Measurements from ENCODE around the gene FAM13C.

Gene FAM13C

DNA sequence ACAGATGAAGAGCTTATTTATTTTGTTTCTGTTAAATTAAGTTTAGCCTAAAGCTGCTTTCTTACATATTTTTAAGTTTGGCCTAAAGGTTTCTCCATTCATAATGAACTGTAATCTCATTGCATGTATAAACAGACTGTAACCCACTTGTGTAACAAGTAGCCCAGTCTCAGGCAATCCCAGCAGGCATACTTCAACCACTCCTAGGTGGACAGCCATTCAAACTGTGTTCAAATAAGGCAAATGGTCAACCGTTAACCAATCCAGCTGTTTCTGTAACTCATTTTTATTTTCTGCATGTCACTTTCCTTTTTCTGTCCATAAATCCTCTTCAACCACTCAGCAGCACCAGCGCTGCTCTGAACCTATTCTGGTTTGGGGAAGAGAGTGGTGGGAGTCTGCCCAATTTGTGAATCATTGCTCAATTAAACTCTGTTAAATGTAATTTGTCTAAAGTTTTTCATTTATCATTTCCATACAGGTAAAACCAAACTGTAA is 150.0 kb downstream of the FAM13C start:
- no peak for TF ChIP-seq CTCF (IDR thresholded peaks at IDR 0.05; ENCODE audit: low read depth, low read length, missing control alignments)
- H3K27me3 ChIP-seq (replicated peaks) = no peaks in the 10 kb centered on the region
- DNase-seq = no peak
- in situ Hi-C loops (cut with HindIII; ENCODE audit: low pct_ligation_motif_present, low sequenced_read_pairs) = no loop called here
- H3K27ac ChIP-seq = no peak overlapping the region
- H3K4me3 ChIP-seq (ENCODE audit: low read depth, low read length) = no peak overlapping the region
- no peaks in the 10 kb centered on the region for H3K36me3 ChIP-seq (replicated peaks)

GRCh38 chr10:59206204-59206720 is 156.1 kb downstream of the FAM13C start:
- H3K27ac ChIP-seq = no peak overlapping the region
- DNase-seq = no peak
- in situ Hi-C loops (cut with HindIII; ENCODE audit: low pct_ligation_motif_present, low sequenced_read_pairs) = no loop called here
- TF ChIP-seq CTCF (IDR thresholded peaks at IDR 0.05; ENCODE audit: low read depth, low read length, missing control alignments) = no peak
- H3K4me3 ChIP-seq (ENCODE audit: low read depth, low read length) = no peak overlapping the region
- no peaks in the 10 kb centered on the region for H3K27me3 ChIP-seq (replicated peaks)
- no peaks in the 10 kb centered on the region for H3K36me3 ChIP-seq (replicated peaks)
